ENCODE data around the gene RUNX2. TPM values are rescaled to one million over a fixed set of nuclear protein-coding genes. Genes with fewer than 3 reads are reported as not detected.

Gene RUNX2
- total RNA-seq, 4 donors from 2014 or later: 0.26 to 6.2 (median 2.1) TPM

DNA sequence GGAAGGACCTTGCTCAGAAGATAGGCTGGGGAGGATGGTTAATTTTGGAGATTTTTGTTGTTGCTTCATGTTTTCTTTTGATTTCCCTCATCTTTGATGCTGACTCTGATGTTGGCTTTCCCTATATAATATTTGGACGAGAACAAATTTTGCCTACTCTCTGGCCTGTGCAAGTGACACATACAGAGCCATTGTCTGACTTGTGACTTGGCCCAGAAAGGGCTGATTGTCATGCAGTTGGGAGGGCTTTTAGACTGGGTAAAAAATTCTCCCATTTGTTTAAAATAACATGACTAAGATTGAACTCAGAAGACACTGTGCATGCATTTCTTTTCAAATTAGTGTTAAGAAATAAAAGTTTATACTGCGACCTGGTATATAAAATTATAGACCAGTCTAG, 148.2 kb downstream of the RUNX2 start:
- Histone ChIP-seq H3K9me3 (no peaks in the 10 kb centered on the region), H3K27ac (no peak overlapping the region), H3K4me1 (no peaks in the 10 kb centered on the region), H3K4me3 (no peak overlapping the region), H3K36me3 (no peaks in the 10 kb centered on the region), H3K27me3 (no peaks in the 10 kb centered on the region)
- no peak for TF ChIP-seq POLR2A (IDR thresholded peaks at IDR 0.05)
- TF ChIP-seq, protein P1, sequence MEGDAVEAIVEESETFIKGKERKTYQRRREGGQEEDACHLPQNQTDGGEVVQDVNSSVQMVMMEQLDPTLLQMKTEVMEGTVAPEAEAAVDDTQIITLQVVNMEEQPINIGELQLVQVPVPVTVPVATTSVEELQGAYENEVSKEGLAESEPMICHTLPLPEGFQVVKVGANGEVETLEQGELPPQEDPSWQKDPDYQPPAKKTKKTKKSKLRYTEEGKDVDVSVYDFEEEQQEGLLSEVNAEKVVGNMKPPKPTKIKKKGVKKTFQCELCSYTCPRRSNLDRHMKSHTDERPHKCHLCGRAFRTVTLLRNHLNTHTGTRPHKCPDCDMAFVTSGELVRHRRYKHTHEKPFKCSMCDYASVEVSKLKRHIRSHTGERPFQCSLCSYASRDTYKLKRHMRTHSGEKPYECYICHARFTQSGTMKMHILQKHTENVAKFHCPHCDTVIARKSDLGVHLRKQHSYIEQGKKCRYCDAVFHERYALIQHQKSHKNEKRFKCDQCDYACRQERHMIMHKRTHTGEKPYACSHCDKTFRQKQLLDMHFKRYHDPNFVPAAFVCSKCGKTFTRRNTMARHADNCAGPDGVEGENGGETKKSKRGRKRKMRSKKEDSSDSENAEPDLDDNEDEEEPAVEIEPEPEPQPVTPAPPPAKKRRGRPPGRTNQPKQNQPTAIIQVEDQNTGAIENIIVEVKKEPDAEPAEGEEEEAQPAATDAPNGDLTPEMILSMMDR (IDR thresholded peaks at IDR 0.05): no peak
- no peak for DNase-seq
- intact Hi-C loops (cut with DNase I; ENCODE audit: low total_unique reads): no loop called here

DNA sequence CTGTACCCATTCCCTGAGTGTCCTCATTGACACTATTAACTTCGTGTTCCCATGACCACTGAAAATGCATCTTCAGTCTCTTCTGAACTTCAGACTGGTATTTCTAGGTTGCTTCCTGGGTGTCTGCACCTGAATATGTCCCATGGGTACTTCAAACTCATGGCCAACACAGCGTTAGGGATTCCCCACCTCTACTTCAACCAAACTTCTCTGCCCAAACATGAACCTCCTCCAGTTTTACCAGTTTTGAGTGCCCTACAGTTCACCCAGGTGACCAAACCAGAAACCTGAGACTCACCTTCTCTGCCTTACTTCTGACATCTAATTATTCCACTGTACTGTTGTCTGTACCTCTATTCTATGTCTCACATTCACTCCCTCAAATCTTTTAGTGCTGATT, 149.1 kb downstream of the RUNX2 start:
- Histone ChIP-seq H3K4me1 (no peaks in the 10 kb centered on the region), H3K27ac (no peak overlapping the region), H3K36me3 (no peaks in the 10 kb centered on the region), H3K4me3 (no peak overlapping the region), H3K9me3 (no peaks in the 10 kb centered on the region), H3K27me3 (no peaks in the 10 kb centered on the region)
- no peak for DNase-seq
- no peak for TF ChIP-seq POLR2A (IDR thresholded peaks at IDR 0.05)
- TF ChIP-seq, protein P1 (IDR thresholded peaks at IDR 0.05): no peak
- intact Hi-C loops (cut with DNase I; ENCODE audit: low total_unique reads): no loop called here

DNA sequence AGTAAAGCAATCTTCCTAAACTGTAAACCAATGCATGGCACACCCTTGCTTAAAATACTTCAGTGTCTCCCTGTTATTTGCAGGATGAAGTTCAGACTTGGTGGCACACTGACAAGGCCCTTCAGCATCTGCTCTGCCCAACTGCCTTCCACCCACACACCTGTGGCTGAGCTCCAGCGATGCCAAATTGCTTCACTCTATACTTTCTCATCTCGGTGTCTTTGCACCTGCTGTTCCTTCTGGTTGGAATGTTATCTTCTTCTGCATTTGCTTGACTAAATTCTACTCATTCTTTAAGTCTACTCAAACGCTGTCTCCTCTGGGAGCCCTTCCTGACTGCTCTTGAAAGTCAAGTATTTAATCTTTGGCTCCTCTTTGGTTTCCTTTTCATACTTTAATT, 149.7 kb downstream of the RUNX2 start:
- no peak overlapping the region for H3K4me3 ChIP-seq
- H3K4me1 ChIP-seq: no peaks in the 10 kb centered on the region
- TF ChIP-seq POLR2A (IDR thresholded peaks at IDR 0.05): no peak
- TF ChIP-seq, protein P1 (IDR thresholded peaks at IDR 0.05): no peak
- H3K9me3 ChIP-seq: no peaks in the 10 kb centered on the region
- DNase-seq: no peak
- no peak overlapping the region for H3K27ac ChIP-seq
- intact Hi-C loops (cut with DNase I; ENCODE audit: low total_unique reads): no loop called here
- no peaks in the 10 kb centered on the region for H3K27me3 ChIP-seq
- no peaks in the 10 kb centered on the region for H3K36me3 ChIP-seq

DNA sequence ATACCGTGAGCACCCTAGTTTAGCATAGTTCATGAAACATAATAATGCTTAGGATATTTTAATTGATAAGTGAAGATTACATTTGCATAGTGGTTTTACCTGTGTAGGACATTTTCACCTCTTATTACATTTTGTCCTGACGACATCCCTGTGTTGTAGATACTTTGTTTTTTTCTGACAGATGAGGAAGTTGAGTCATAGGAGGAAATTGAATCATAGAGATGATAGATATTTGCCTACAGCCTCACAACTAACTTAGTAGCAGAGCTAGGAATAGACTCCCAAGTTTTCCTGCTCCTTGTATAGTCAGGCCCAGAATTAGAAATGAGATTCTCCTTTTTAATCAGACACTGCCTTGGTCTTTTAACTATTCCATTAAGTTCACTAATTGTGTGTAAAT, 150.1 kb downstream of the RUNX2 start:
- H3K27me3 ChIP-seq: no peaks in the 10 kb centered on the region
- no peak overlapping the region for H3K4me3 ChIP-seq
- no peak for DNase-seq
- TF ChIP-seq, protein P1 (IDR thresholded peaks at IDR 0.05): no peak
- no peak for TF ChIP-seq POLR2A (IDR thresholded peaks at IDR 0.05)
- H3K9me3 ChIP-seq: no peaks in the 10 kb centered on the region
- H3K4me1 ChIP-seq: no peaks in the 10 kb centered on the region
- intact Hi-C loops (cut with DNase I; ENCODE audit: low total_unique reads): no loop called here
- no peaks in the 10 kb centered on the region for H3K36me3 ChIP-seq
- no peak overlapping the region for H3K27ac ChIP-seq

DNA sequence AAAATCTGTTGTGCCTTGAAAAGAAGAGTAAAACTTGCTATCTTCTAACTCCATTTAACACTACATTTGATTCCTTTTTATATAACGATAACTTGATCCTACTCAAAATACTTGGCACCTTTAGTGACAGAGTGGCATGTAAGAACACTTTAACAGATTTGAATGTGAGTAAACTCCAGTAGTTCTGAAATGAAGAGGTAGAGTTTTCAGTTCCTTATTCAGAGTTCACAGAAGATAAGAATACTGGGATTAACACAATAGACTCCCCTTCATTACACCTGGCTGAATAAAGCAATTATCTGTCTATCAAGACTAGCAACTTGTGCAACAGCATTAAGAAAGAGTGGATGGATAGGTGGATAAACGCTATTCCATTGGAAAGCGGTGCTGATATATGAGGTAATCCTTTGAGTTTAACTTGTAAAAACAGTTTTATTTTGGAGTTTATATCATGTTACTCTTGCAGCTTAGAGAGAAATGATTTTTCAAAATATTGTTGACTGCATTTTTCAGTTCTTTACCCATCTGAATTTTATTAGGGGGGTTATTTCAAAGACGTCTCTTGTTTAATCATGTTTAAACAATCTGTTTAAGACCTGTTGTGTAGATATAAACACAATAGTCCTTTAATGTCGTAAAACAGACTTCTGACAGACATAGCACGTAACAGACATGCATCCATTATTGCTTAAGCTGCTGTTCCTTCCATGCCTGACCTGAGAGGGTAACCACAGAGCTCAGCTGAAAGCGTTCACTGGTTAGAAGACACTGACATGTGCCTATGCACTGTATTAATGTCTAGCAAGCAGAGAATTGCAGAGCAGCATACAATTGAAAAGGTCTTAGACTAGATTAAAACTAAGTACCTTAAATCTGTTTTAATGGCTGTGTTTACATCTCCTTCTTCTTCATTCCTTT, 152.0 kb downstream of the RUNX2 start:
- TF ChIP-seq POLR2A (IDR thresholded peaks at IDR 0.05): no peak
- TF ChIP-seq, protein P1 (IDR thresholded peaks at IDR 0.05): no peak
- H3K4me3 ChIP-seq: no peak overlapping the region
- H3K4me1 ChIP-seq: no peaks in the 10 kb centered on the region
- intact Hi-C loops (cut with DNase I; ENCODE audit: low total_unique reads): no loop called here
- H3K9me3 ChIP-seq: no peaks in the 10 kb centered on the region
- DNase-seq: no peak
- no peak overlapping the region for H3K27ac ChIP-seq
- H3K36me3 ChIP-seq: no peaks in the 10 kb centered on the region
- H3K27me3 ChIP-seq: no peaks in the 10 kb centered on the region

Data from uterus (tissue), 4 donors.